GM23338 (cell line): Measurements from ENCODE around the gene CDC14B.

ENCODE experiments used
- CREB1 ChIP-seq: fragments of 250-450 bp; sonication (Bioruptor Pico); IDR thresholded peaks from 2 replicates; pipeline ENCODE4 v1.5.0; 2020; ENCODE audit warnings: low read depth, mild to moderate bottlenecking, moderate library complexity
- EZH2 ChIP-seq: fragments of 200-600 bp; sonication (generic); IDR thresholded peaks from one replicate; pipeline ENCODE4 v1.8.0; 2017; ENCODE audit warnings: antibody characterized with exemption, mild to moderate bottlenecking, low read depth; ENCODE audit not compliant: unreplicated experiment
- EZH2phosphoT487 ChIP-seq: fragments of 200-600 bp; sonication (generic); IDR thresholded peaks from one replicate; pipeline ENCODE4 v1.8.1; 2018; ENCODE audit warnings: antibody characterized with exemption; ENCODE audit not compliant: unreplicated experiment
- JUNB ChIP-seq: IDR thresholded peaks from one replicate; pipeline ENCODE4 v1.6.1; 2016; ENCODE audit warnings: antibody characterized with exemption; ENCODE audit not compliant: unreplicated experiment
- POLR2AphosphoS5 ChIP-seq: IDR thresholded peaks from 2 replicates; pipeline ENCODE4 v1.6.1; 2016; ENCODE audit warnings: antibody characterized with exemption, low read depth
- STAT1 ChIP-seq: IDR thresholded peaks from one replicate; pipeline ENCODE4 v1.6.1; 2016; ENCODE audit warnings: antibody characterized with exemption; ENCODE audit not compliant: unreplicated experiment
- ZNF114 ChIP-seq: fragments of 250-450 bp; sonication (Bioruptor Pico); IDR thresholded peaks from 2 replicates; pipeline ENCODE4 v1.5.0; 2020; ENCODE audit warnings: mild to moderate bottlenecking, moderate library complexity
- TF ChIP-seq, protein P1 (sequence below), 2 experiments: fragments of 200-600 bp in 1 of 2; sonication (generic) in 1 of 2; conservative IDR thresholded peaks; 2 replicates each; pipeline versions ENCODE4 v1.5.1 to v1.6.1; 2016 to 2017; ENCODE audit warnings: antibody characterized with exemption in 2 of 2, low read depth in 2 of 2, mild to moderate bottlenecking in 2 of 2, moderate library complexity in 1 of 2
- TF ChIP-seq, protein P2 (sequence below): IDR thresholded peaks from one replicate; pipeline ENCODE4 v1.6.1; 2018; ENCODE audit warnings: antibody characterized with exemption; ENCODE audit not compliant: unreplicated experiment

GRCh38 chr9:96551403-96551802, 68.2 kb downstream of the CDC14B start:
- TF ChIP-seq, protein P1, sequence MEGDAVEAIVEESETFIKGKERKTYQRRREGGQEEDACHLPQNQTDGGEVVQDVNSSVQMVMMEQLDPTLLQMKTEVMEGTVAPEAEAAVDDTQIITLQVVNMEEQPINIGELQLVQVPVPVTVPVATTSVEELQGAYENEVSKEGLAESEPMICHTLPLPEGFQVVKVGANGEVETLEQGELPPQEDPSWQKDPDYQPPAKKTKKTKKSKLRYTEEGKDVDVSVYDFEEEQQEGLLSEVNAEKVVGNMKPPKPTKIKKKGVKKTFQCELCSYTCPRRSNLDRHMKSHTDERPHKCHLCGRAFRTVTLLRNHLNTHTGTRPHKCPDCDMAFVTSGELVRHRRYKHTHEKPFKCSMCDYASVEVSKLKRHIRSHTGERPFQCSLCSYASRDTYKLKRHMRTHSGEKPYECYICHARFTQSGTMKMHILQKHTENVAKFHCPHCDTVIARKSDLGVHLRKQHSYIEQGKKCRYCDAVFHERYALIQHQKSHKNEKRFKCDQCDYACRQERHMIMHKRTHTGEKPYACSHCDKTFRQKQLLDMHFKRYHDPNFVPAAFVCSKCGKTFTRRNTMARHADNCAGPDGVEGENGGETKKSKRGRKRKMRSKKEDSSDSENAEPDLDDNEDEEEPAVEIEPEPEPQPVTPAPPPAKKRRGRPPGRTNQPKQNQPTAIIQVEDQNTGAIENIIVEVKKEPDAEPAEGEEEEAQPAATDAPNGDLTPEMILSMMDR (conservative IDR thresholded peaks at IDR 0.05; ENCODE audit: low read depth in 2 of 2), result no peak
- no peak for TF ChIP-seq EZH2phosphoT487
- no peak for TF ChIP-seq EZH2
- TF ChIP-seq JUNB, result no peak
- TF ChIP-seq POLR2AphosphoS5, result no peak
- TF ChIP-seq, protein P2, sequence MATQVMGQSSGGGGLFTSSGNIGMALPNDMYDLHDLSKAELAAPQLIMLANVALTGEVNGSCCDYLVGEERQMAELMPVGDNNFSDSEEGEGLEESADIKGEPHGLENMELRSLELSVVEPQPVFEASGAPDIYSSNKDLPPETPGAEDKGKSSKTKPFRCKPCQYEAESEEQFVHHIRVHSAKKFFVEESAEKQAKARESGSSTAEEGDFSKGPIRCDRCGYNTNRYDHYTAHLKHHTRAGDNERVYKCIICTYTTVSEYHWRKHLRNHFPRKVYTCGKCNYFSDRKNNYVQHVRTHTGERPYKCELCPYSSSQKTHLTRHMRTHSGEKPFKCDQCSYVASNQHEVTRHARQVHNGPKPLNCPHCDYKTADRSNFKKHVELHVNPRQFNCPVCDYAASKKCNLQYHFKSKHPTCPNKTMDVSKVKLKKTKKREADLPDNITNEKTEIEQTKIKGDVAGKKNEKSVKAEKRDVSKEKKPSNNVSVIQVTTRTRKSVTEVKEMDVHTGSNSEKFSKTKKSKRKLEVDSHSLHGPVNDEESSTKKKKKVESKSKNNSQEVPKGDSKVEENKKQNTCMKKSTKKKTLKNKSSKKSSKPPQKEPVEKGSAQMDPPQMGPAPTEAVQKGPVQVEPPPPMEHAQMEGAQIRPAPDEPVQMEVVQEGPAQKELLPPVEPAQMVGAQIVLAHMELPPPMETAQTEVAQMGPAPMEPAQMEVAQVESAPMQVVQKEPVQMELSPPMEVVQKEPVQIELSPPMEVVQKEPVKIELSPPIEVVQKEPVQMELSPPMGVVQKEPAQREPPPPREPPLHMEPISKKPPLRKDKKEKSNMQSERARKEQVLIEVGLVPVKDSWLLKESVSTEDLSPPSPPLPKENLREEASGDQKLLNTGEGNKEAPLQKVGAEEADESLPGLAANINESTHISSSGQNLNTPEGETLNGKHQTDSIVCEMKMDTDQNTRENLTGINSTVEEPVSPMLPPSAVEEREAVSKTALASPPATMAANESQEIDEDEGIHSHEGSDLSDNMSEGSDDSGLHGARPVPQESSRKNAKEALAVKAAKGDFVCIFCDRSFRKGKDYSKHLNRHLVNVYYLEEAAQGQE, result no peak
- TF ChIP-seq CREB1 (CRISPR knock-in tag), result no peak
- no peak for TF ChIP-seq STAT1
- no peak for TF ChIP-seq ZNF114 (CRISPR knock-in tag)
